Measurements from ENCODE around the gene DGCR2.

DNA sequence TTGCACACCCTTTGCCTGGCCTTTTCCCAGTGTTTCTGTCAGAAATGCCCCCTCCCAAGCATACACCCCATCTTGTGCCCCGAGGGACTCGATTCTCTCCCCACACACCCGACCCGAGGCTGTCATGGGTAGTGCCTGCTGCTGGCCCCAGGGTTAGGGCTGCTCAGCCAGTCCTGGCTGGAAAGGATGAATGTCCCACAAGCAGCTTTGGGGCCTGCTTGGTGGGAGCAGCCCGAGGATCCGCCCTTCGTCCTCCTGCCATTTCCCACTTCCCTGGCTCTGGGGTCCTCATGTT is 131.1 kb downstream of the DGCR2 start:
- TF ChIP-seq, protein P1, sequence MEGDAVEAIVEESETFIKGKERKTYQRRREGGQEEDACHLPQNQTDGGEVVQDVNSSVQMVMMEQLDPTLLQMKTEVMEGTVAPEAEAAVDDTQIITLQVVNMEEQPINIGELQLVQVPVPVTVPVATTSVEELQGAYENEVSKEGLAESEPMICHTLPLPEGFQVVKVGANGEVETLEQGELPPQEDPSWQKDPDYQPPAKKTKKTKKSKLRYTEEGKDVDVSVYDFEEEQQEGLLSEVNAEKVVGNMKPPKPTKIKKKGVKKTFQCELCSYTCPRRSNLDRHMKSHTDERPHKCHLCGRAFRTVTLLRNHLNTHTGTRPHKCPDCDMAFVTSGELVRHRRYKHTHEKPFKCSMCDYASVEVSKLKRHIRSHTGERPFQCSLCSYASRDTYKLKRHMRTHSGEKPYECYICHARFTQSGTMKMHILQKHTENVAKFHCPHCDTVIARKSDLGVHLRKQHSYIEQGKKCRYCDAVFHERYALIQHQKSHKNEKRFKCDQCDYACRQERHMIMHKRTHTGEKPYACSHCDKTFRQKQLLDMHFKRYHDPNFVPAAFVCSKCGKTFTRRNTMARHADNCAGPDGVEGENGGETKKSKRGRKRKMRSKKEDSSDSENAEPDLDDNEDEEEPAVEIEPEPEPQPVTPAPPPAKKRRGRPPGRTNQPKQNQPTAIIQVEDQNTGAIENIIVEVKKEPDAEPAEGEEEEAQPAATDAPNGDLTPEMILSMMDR (conservative IDR thresholded peaks at IDR 0.05 in 1 of 2, IDR thresholded peaks at IDR 0.05 in 1 of 2; ENCODE audit: low read depth in 1 of 2, low read length in 2 of 2): no peak
- TF ChIP-seq EZH2 (IDR thresholded peaks at IDR 0.05; ENCODE audit: low read length, missing control alignments): no peak
